K562 (cell line): Measurements from ENCODE around the gene ZDHHC3.

Experiments used
- ARHGAP35 ChIP-seq: fragments of 450-650 bp; IDR thresholded peaks from 2 replicates; pipeline ENCODE4 v1.6.1; 2018; ENCODE audit not compliant: partially characterized antibody
- DMBX1 ChIP-seq: fragments of 250-450 bp; sonication (Bioruptor Pico); IDR thresholded peaks from 2 replicates; pipeline ENCODE4 v1.8.0; 2022; ENCODE audit warnings: inconsistent platforms, mild to moderate bottlenecking, moderate library complexity, borderline replicate concordance
- EP300 ChIP-seq: IDR thresholded peaks from 2 replicates; pipeline ENCODE4 v1.6.1; 2012; ENCODE audit warnings: low read length, improper control_type of control experiment
- FOS ChIP-seq: IDR thresholded peaks from 3 replicates; pipeline ENCODE4 v1.6.1; 2011; ENCODE audit not compliant: insufficient read length; ENCODE audit errors: extremely low read depth
- HMG20B ChIP-seq: fragments of 250-450 bp; sonication (Bioruptor Pico); IDR thresholded peaks from 2 replicates; pipeline ENCODE4 v1.5.0; 2021; ENCODE audit warnings: mild to moderate bottlenecking
- NCOR1 ChIP-seq: fragments of 450-650 bp; IDR thresholded peaks from 2 replicates; pipeline ENCODE4 v1.6.1; 2016; ENCODE audit warnings: mild to moderate bottlenecking, moderate library complexity
- PCBP1 ChIP-seq: fragments of 200-400 bp; formaldehyde crosslinking; IDR thresholded peaks from 2 replicates; pipeline ENCODE4 v1.6.1; 2018; ENCODE audit warnings: mild to moderate bottlenecking, low read depth, low read length; ENCODE audit not compliant: poor library complexity, severe bottlenecking
- SP1 ChIP-seq: sonication (generic); formaldehyde crosslinking; IDR thresholded peaks from 2 replicates; pipeline ENCODE4 v1.8.1; 2022; ENCODE audit warnings: mild to moderate bottlenecking, missing genetic modification reagents
- TF ChIP-seq, protein P1 (sequence below), 3 experiments: IDR thresholded peaks in 2 of 3; conservative IDR thresholded peaks in 1 of 3; 2 replicates each; pipeline ENCODE4 v1.5.1; 2011 to 2012; ENCODE audit warnings: low read length in 3 of 3, mild to moderate bottlenecking in 3 of 3, control low read depth in 2 of 3, improper control_type of control experiment in 1 of 3, inconsistent platforms in 1 of 3, low read depth in 1 of 3, mixed read lengths in 1 of 3, moderate library complexity in 1 of 3; ENCODE audit not compliant: insufficient read depth in 2 of 3
- TF ChIP-seq, protein P2 (sequence below): fragments of 150-350 bp; conservative IDR thresholded peaks from 2 replicates; pipeline ENCODE4 v1.6.1; 2014; ENCODE audit warnings: low read length
- TF ChIP-seq, protein P3 (sequence below): sonication (generic); formaldehyde crosslinking; IDR thresholded peaks from 2 replicates; pipeline ENCODE4 v1.8.1; 2023; ENCODE audit warnings: mild to moderate bottlenecking, missing genetic modification reagents
- TF ChIP-seq, protein P4 (sequence below), 2 experiments: fragments of 450-650 bp; IDR thresholded peaks; 2 replicates each; pipeline ENCODE4 v1.6.1; 2016; ENCODE audit warnings: mild to moderate bottlenecking in 2 of 2, borderline replicate concordance in 1 of 2, low read depth in 1 of 2, moderate library complexity in 1 of 2
- TF ChIP-seq, protein P5 (sequence below): sonication (generic); formaldehyde crosslinking; IDR thresholded peaks from 2 replicates; pipeline ENCODE4 v1.9.0; 2022; ENCODE audit warnings: mild to moderate bottlenecking, missing genetic modification reagents

DNA sequence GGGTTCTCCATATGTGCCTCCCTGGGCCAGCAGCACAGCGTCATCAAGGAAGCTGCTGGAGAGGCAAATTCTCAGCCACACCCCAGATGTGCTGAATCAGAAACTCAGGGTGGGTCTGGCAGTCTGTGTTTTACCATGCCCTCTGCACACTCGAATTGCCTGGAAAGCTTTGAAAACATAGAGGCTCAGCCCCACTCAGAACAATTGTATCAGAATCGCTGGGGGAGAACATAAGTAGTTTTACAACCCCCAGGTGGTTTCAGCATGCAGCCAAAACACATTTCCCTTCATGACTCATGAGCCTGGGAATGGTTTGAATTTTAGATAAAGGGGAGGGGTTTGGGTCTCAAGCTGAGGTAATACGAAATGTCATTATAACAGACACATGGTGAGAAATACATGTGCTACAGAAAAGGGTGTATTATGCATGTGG, 92.0 kb downstream of the ZDHHC3 start:
- TF ChIP-seq, protein P1, sequence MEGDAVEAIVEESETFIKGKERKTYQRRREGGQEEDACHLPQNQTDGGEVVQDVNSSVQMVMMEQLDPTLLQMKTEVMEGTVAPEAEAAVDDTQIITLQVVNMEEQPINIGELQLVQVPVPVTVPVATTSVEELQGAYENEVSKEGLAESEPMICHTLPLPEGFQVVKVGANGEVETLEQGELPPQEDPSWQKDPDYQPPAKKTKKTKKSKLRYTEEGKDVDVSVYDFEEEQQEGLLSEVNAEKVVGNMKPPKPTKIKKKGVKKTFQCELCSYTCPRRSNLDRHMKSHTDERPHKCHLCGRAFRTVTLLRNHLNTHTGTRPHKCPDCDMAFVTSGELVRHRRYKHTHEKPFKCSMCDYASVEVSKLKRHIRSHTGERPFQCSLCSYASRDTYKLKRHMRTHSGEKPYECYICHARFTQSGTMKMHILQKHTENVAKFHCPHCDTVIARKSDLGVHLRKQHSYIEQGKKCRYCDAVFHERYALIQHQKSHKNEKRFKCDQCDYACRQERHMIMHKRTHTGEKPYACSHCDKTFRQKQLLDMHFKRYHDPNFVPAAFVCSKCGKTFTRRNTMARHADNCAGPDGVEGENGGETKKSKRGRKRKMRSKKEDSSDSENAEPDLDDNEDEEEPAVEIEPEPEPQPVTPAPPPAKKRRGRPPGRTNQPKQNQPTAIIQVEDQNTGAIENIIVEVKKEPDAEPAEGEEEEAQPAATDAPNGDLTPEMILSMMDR (IDR thresholded peaks at IDR 0.05 in 2 of 3, conservative IDR thresholded peaks at IDR 0.05 in 1 of 3; ENCODE audit: insufficient read depth in 2 of 3, low read depth in 1 of 3, low read length in 3 of 3) = no peak
- no peak for TF ChIP-seq DMBX1 (CRISPR knock-in tag)
- TF ChIP-seq, protein P2, sequence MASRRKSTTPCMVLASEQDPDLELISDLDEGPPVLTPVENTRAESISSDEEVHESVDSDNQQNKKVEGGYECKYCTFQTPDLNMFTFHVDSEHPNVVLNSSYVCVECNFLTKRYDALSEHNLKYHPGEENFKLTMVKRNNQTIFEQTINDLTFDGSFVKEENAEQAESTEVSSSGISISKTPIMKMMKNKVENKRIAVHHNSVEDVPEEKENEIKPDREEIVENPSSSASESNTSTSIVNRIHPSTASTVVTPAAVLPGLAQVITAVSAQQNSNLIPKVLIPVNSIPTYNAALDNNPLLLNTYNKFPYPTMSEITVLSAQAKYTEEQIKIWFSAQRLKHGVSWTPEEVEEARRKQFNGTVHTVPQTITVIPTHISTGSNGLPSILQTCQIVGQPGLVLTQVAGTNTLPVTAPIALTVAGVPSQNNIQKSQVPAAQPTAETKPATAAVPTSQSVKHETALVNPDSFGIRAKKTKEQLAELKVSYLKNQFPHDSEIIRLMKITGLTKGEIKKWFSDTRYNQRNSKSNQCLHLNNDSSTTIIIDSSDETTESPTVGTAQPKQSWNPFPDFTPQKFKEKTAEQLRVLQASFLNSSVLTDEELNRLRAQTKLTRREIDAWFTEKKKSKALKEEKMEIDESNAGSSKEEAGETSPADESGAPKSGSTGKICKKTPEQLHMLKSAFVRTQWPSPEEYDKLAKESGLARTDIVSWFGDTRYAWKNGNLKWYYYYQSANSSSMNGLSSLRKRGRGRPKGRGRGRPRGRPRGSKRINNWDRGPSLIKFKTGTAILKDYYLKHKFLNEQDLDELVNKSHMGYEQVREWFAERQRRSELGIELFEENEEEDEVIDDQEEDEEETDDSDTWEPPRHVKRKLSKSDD = no peak
- no peak for TF ChIP-seq SP1 (CRISPR knock-in tag)
- TF ChIP-seq, protein P3, sequence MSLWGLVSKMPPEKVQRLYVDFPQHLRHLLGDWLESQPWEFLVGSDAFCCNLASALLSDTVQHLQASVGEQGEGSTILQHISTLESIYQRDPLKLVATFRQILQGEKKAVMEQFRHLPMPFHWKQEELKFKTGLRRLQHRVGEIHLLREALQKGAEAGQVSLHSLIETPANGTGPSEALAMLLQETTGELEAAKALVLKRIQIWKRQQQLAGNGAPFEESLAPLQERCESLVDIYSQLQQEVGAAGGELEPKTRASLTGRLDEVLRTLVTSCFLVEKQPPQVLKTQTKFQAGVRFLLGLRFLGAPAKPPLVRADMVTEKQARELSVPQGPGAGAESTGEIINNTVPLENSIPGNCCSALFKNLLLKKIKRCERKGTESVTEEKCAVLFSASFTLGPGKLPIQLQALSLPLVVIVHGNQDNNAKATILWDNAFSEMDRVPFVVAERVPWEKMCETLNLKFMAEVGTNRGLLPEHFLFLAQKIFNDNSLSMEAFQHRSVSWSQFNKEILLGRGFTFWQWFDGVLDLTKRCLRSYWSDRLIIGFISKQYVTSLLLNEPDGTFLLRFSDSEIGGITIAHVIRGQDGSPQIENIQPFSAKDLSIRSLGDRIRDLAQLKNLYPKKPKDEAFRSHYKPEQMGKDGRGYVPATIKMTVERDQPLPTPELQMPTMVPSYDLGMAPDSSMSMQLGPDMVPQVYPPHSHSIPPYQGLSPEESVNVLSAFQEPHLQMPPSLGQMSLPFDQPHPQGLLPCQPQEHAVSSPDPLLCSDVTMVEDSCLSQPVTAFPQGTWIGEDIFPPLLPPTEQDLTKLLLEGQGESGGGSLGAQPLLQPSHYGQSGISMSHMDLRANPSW (CRISPR knock-in tag) = no peak
- TF ChIP-seq, protein P4, sequence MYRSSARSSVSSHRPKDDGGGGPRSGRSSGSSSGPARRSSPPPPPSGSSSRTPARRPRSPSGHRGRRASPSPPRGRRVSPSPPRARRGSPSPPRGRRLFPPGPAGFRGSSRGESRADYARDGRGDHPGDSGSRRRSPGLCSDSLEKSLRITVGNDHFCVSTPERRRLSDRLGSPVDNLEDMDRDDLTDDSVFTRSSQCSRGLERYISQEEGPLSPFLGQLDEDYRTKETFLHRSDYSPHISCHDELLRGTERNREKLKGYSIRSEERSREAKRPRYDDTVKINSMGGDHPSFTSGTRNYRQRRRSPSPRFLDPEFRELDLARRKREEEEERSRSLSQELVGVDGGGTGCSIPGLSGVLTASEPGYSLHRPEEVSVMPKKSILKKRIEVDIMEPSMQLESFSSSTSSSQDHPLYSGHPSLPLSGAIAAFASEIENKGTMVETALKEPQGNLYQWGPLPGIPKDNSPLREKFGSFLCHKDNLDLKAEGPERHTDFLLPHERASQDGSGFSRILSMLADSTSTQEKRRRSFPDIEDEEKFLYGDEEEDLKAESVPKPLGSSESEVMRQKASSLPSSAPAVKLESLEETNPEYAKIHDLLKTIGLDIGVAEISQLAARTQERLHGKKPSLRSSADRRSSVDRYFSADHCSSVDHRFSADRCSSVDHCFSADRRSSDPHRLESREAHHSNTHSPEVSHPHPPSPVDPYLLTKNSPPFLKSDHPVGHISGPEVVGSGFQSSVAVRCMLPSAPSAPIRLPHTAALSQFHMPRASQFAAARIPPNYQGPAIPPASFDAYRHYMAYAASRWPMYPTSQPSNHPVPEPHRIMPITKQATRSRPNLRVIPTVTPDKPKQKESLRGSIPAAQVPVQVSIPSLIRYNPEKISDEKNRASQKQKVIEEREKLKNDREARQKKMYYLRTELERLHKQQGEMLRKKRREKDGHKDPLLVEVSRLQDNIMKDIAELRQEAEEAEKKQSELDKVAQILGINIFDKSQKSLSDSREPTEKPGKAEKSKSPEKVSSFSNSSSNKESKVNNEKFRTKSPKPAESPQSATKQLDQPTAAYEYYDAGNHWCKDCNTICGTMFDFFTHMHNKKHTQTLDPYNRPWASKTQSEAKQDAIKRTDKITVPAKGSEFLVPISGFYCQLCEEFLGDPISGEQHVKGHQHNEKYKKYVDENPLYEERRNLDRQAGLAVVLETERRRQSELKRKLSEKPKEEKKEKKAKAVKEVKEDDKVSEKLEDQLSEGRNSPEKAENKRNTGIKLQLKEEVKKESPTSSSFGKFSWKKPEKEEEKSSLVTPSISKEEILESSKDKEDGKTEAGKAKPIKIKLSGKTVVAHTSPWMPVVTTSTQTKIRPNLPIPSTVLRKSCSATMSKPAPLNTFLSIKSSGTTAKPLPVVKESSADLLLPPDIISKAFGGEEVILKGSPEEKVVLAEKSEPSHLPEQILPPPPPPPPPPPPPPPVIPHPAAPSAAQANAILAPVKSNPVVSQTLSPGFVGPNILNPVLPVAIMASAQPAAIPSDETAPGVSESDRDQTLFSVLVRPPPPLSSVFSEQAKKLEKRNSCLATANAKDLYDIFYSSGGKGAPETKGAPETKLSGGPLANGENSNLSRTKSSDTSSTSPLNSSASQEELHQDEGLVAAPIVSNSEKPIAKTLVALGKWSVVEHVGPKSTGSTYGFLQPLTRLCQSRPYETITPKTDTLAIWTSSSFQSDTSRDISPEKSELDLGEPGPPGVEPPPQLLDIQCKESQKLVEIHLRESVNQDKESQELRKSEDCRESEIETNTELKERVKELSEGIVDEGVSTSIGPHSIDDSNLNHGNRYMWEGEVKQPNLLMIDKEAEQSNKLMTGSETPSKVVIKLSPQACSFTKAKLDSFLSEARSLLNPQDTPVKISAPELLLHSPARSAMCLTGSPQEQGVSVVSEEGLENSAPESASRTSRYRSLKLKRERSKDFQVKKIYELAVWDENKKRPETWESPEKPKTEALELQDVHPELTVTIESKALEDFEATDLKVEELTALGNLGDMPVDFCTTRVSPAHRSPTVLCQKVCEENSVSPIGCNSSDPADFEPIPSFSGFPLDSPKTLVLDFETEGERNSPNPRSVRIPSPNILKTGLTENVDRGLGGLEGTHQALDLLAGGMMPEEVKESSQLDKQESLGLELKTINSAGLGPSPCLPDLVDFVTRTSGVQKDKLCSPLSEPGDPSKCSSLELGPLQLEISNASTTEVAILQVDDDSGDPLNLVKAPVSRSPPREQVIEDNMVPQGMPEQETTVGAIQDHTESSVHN (IDR thresholded peaks at IDR 0.05; ENCODE audit: borderline replicate concordance in 1 of 2, low read depth in 1 of 2) = no peak
- TF ChIP-seq HMG20B (CRISPR knock-in tag) = no peak
- TF ChIP-seq, protein P5, sequence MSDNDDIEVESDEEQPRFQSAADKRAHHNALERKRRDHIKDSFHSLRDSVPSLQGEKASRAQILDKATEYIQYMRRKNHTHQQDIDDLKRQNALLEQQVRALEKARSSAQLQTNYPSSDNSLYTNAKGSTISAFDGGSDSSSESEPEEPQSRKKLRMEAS (CRISPR knock-in tag) = no peak
- TF ChIP-seq ARHGAP35 = no peak
- no peak for TF ChIP-seq EP300
- TF ChIP-seq FOS = no peak
- no peak for TF ChIP-seq NCOR1
- TF ChIP-seq PCBP1 = no peak
